ENCODE data around the gene LATS1. TPM values are rescaled to one million over a fixed set of nuclear protein-coding genes. Genes with fewer than 3 reads are reported as not detected.
"Not testable (repeated sequence)": the region's sequence is repeated elsewhere in the genome, so short reads cannot be mapped to it uniquely, and the experiment has no call there.

Gene LATS1
- 13.5 and 15.2 TPM in 2 replicates for total RNA-seq (2014; rRNA removed; shearing (Covaris generic))

DNA sequence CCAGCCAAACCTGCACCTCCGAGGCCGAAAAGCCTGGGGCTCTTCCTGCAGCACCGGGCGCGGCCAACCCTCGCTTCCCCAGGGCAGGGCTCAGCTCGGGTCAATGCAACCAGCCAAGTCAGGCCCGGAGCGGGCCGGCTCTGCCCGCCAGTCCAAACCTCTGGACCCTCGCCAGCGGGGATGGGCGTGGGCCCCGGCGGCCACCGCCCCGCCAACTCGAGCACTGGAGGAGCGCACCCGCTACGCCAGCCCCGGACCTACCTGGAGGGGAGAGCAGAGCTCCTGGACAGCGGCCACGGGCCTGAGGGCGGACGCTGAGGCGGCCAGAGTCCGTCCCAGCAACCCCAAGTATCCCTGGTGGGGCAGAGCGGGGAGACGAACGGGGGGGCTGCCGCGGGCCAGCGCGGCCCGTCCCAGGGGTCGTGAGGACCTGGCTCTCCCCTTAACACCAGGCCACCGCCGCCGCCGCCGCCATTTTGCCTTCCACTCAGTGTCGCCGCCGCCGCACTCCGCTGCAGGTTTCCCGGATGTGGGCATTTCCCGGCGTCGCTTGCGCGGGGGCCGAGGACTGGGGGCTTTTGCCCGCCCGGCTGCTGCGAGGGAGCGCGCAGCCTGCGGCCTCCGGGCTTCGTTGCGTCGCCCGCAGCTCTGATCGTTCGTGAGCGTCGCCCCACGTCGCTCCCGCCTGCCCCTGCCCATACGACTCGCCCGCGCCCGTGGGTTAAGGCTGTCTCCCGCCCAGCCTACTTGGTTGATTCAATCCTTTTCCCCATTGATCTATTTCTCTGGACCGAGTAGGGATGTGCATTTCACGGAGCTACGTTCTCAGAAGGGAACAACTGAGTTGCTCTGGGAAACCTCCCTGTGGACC is at the start of gene LATS1:
Gene LATS1, minus strand, starts transcription at position 514 of the 871 bp plus-strand sequence. CDS start 15,975 bp downstream, outside the sequence.
- Histone ChIP-seq H3K36me3 (replicated peaks; ENCODE audit: control insufficient read depth, insufficient read depth, low read length) (no peaks in the 10 kb centered on the region), H3K4me3 (ENCODE audit: insufficient read depth, low read depth, low read length) (peak within 1 kb of the TSS; percentile 94), H3K27me3 (ENCODE audit: control insufficient read depth, insufficient read depth, low read length) (no peaks in the 10 kb centered on the region)
- DNase-seq: peak; percentile 89

DNA sequence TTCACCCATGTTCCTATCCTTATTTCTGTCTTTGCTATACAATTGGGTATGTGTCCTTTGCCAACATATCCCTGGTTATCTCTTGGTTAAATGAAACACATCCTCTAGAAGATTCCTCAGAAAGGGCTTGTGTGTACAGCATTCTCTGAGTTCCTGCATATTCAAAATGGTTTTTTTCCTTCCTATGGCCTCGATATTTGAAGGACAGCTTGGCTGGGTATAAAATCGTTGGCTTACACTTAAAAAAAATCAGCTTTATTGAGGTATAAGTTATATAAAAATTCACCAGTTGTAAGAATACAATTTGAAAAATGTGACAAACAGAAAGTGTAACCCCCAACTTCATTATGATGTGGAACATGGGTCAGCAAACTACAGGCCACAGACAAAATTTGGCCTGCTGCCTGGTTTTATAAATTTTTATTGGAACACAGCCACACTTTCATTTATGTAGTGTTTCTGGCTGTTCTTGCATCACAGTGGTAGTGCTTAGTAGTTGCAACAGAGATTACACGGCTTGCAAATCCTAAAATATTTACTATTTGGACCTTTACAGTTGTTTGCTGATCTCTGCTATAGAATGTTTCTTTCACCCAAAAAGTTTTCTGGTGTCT is 48.4 kb upstream of the LATS1 start:
- no peak for DNase-seq
- H3K36me3 ChIP-seq (replicated peaks; ENCODE audit: control insufficient read depth, insufficient read depth, low read length): peaks cover 2% of the 10 kb centered on the region
- H3K4me3 ChIP-seq (ENCODE audit: insufficient read depth, low read depth, low read length): no peak overlapping the region
- no peaks in the 10 kb centered on the region for H3K27me3 ChIP-seq (ENCODE audit: control insufficient read depth, insufficient read depth, low read length)

DNA sequence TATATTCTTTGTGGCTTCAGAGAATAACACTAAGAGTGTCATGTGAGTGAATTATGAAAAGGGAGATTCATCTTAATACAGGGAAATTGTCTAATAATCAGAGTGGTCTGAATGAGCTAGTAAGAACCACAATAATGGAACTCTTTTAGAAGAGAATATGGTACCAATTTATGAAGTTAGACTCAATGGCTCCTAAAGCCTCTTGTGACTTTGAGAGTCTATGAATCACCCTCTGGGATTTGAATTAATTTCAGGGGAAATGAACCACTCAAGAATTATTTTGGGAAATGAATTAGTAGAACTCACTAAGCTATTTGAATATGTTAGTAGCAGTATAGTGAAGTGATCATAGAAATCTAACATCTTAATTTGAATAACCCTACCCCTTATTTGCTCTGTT is 46.0 kb upstream of the LATS1 start:
- H3K27me3 ChIP-seq (ENCODE audit: control insufficient read depth, insufficient read depth, low read length): no peaks in the 10 kb centered on the region
- DNase-seq: no peak
- no peak overlapping the region for H3K4me3 ChIP-seq (ENCODE audit: insufficient read depth, low read depth, low read length)
- peaks cover 4% of the 10 kb centered on the region for H3K36me3 ChIP-seq (replicated peaks; ENCODE audit: control insufficient read depth, insufficient read depth, low read length)

GRCh38 chr6:149761438-149761837 is 43.5 kb upstream of the LATS1 start:
- no peak overlapping the region for H3K4me3 ChIP-seq (ENCODE audit: insufficient read depth, low read depth, low read length)
- no peak for DNase-seq
- no peaks in the 10 kb centered on the region for H3K27me3 ChIP-seq (ENCODE audit: control insufficient read depth, insufficient read depth, low read length)
- peaks cover 4% of the 10 kb centered on the region for H3K36me3 ChIP-seq (replicated peaks; ENCODE audit: control insufficient read depth, insufficient read depth, low read length)

- Histone ChIP-seq H3K4me3 (ENCODE audit: insufficient read depth, low read depth, low read length) (no peak overlapping the region), H3K27me3 (ENCODE audit: control insufficient read depth, insufficient read depth, low read length) (no peaks in the 10 kb centered on the region), H3K36me3 (replicated peaks; ENCODE audit: control insufficient read depth, insufficient read depth, low read length) (peaks cover 1% of the 10 kb centered on the region; the same call in 1 of the 2 replicates)
- DNase-seq: no peak
These were observed 38.3 kb upstream of the LATS1 start for GRCh38 chr6:149756261-149756636.

DNA sequence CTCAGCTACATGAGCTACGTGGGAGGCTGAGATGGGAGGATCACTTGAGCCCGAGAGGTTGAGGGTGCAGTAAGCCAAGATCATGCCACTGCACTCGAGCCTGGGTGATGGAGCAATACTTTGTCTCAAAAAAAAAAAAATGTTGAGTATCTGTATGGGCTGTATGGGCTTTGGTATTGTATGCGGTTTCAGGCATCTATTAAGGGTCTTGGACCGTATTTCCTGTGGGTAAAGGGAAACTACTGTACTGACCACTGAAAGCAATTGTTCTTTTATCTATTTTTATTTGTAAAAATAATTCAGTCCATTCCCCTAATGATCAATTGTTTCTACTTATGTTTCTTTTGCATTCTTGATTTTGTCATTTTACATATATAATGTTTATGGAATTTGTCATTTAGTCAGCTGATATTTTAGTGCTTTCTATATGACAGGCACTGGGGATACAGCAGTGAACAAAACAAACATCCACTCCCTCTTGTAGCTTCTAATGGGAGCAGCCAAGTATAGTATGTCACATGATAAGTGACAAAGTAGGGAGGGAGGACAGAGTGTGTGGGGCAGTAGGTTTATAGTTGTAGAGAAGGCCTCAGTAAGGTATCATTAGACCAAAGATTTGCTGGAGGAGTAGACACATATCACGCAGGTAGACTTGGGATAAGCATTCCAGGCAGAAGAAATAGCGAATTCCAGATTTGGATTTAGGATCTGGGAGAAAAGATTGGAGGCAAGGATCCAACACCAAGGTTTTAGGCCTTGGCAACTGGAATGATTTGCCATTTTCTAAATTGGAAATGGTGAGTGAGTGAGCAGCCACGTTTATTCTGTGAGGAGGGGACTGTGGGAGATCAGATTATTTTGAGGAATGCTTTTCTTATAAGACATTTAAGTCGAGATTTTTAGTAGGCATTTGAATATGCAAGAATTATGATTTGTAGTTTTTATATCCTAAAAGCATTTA is 37.7 kb upstream of the LATS1 start:
- H3K27me3 ChIP-seq (ENCODE audit: control insufficient read depth, insufficient read depth, low read length): no peaks in the 10 kb centered on the region
- no peak overlapping the region for H3K4me3 ChIP-seq (ENCODE audit: insufficient read depth, low read depth, low read length)
- no peak for DNase-seq

DNA sequence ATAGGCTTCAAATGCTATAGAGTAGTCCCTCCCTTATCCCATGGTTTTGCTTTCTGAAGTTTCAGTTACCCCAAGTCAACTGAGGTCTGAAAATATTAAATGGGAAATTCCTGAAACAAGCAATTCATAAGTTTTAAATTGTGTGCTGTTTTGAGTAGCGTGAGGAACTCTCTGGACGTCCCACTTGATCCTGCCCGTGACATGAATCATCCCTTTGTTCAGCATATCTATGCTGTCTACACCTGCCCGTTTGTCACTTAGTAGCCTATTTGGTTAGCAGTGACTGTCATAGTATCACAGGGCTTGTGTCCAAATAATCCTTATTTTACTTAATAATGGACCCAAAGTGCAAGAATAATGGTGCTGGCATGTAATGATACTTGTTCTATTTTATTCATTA is 36.6 kb upstream of the LATS1 start:
- DNase-seq: no peak

More for the DNA sequence above, 37.7 kb upstream of the LATS1 start:
- H3K36me3 ChIP-seq (replicated peaks; ENCODE audit: control insufficient read depth, insufficient read depth, low read length): peaks cover 1% of the 10 kb centered on the region; the same call in 1 of the 2 replicates

DNA sequence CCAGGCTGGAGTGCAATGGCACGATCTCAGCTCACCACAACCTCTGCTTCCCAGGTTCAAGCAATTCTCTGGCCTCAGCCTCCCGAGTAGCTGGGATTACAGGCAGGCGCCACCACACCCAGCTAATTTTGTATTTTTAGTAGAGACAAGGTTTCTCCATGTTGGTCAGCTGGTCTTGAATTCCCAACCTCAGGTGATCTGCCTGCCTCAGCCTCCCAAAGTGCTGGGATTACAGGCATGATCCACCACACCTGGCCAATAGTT is 35.4 kb upstream of the LATS1 start:
- not testable (repeated sequence) for H3K4me3 ChIP-seq (ENCODE audit: insufficient read depth, low read depth, low read length); H3K36me3 ChIP-seq (replicated peaks; ENCODE audit: control insufficient read depth, insufficient read depth, low read length); H3K27me3 ChIP-seq (ENCODE audit: control insufficient read depth, insufficient read depth, low read length); DNase-seq

More for the DNA sequence above, 36.6 kb upstream of the LATS1 start:
- H3K36me3 ChIP-seq (replicated peaks; ENCODE audit: control insufficient read depth, insufficient read depth, low read length): no peaks in the 10 kb centered on the region; the same call in 1 of the 2 replicates
- no peak overlapping the region for H3K4me3 ChIP-seq (ENCODE audit: insufficient read depth, low read depth, low read length)
- no peaks in the 10 kb centered on the region for H3K27me3 ChIP-seq (ENCODE audit: control insufficient read depth, insufficient read depth, low read length)

GRCh38 chr6:149752600-149753373 is 34.9 kb upstream of the LATS1 start:
- no peak for DNase-seq
- H3K4me3 ChIP-seq (ENCODE audit: insufficient read depth, low read depth, low read length): no peak overlapping the region
- no peaks in the 10 kb centered on the region for H3K36me3 ChIP-seq (replicated peaks; ENCODE audit: control insufficient read depth, insufficient read depth, low read length)
- H3K27me3 ChIP-seq (ENCODE audit: control insufficient read depth, insufficient read depth, low read length): no peaks in the 10 kb centered on the region

GRCh38 chr6:149751920-149752319 is 34.0 kb upstream of the LATS1 start:
- H3K27me3 ChIP-seq (ENCODE audit: control insufficient read depth, insufficient read depth, low read length); H3K4me3 ChIP-seq (ENCODE audit: insufficient read depth, low read depth, low read length); DNase-seq: not testable (repeated sequence)

DNA sequence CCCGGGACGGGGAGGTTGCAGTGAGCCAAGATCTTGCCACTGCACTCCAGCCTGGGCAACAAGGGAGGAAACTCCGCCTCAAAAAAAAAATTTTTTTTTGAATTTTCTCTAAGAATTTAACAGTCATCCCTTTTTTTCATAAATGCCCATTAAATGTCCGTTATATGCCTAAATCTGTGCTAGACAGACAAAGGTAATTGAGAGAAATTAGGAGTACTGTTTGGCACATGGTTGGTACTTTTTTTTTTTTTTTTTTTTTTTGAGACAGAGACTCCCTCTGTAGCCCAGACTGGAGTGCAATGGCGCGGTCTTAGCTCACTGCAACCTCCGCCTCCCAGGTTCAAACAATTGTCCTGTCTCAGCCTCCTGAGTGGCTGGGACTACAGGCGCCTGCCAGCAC is 33.3 kb upstream of the LATS1 start:
- Histone ChIP-seq H3K4me3 (ENCODE audit: insufficient read depth, low read depth, low read length) (no peak overlapping the region), H3K36me3 (replicated peaks; ENCODE audit: control insufficient read depth, insufficient read depth, low read length) (no peaks in the 10 kb centered on the region), H3K27me3 (ENCODE audit: control insufficient read depth, insufficient read depth, low read length) (no peaks in the 10 kb centered on the region)
- no peak for DNase-seq

More at GRCh38 chr6:149751920-149752319, 34.0 kb upstream of the LATS1 start:
- H3K36me3 ChIP-seq (replicated peaks; ENCODE audit: control insufficient read depth, insufficient read depth, low read length): not testable (repeated sequence)

DNA sequence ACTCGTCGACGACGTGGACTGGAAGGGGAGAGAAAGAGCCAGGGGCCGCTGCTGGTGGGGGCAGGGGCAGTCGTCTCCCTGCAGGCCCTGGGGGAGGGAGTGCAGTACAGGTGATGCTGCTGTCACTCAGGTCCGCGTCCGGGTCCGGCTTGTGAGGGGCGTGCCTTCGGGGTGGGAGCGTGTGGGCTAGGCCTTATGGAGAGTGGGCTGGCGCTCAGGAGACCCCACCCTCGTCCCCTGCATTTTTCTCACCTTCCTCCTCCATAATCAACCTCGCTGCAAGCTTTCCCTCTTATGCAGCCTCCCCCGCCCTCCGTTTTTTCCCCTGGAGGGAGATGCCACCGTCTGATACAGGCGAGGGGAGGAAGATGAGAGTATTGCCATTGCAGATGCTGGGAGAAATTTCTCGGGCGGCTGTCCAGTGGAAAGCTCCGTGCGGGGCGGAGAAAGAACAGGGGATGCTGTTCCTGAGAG is 32.3 kb upstream of the LATS1 start:
- peak; percentile 87 for DNase-seq
- Histone ChIP-seq H3K4me3 (ENCODE audit: insufficient read depth, low read depth, low read length) (peak overlapping the region; percentile 100), H3K36me3 (replicated peaks; ENCODE audit: control insufficient read depth, insufficient read depth, low read length) (no peaks in the 10 kb centered on the region), H3K27me3 (ENCODE audit: control insufficient read depth, insufficient read depth, low read length) (no peaks in the 10 kb centered on the region)

DNA sequence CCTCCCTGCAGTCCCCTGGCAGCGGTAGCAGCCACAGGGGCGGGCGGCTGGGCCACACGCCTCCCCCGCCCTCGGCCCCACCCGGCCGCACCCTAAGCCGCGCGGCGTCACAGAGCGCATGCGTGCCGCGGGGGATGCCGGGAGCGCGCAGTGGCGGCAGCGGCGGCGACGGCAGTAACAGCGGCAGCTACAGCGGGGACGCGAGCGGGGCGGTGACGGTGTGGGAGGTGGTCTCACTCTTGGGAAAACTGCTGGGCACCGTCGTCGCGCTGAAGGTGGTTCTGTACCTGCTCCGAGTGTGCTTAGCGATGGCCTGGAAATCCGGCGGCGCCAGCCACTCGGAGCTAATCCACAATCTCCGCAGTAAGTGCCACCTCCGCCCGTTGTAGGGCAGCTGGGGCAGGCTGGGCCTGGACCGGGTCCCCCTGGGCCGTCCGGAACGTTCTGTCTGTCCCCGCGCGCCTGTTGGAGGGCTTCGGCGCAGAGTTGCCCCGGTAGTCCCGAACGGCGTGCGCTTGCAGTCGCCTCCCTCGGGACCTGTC is 31.8 kb upstream of the LATS1 start, which contains the start of gene PCMT1:
Gene PCMT1, plus strand, starts transcription at position 148 of the 542 bp plus-strand sequence. Its CDS starts 161 bp downstream, at position 309.
- Histone ChIP-seq H3K27me3 (ENCODE audit: control insufficient read depth, insufficient read depth, low read length) (no peaks in the 10 kb centered on the region), H3K4me3 (ENCODE audit: insufficient read depth, low read depth, low read length) (peak within 1 kb of the TSS; percentile 100), H3K36me3 (replicated peaks; ENCODE audit: control insufficient read depth, insufficient read depth, low read length) (no peaks in the 10 kb centered on the region)
- peak; percentile 95 for DNase-seq
